Ecto neural progenitor cell (in vitro differentiated cells): ENCODE measurements around the gene PIGT.

Experiments used
- DNase-seq: peaks from one replicate; pipeline ENCODE4 v3.0.0-alpha.2; 2018; ENCODE audit warnings: low spot score

Gene PIGT

GRCh38 chr20:45415822-45416637, at the start of gene PIGT:
Gene PIGT (plus strand): TSS chr20:45416141. CDS start chr20:45416157, 16 bp downstream.
- DNase-seq, result peak; percentile 86

GRCh38 chr20:45366192-45366591, 49.7 kb upstream of the PIGT start:
- no peak for DNase-seq

- peak; percentile 26 for DNase-seq
Measured at GRCh38 chr20:45366631-45367030, 49.3 kb upstream of the PIGT start.

GRCh38 chr20:45367126-45367525, 48.8 kb upstream of the PIGT start:
- DNase-seq, result no peak

- peak; percentile 21 for DNase-seq
Measured at GRCh38 chr20:45368221-45368980, 47.5 kb upstream of the PIGT start.

- peak; percentile 28 for DNase-seq
Measured at GRCh38 chr20:45370571-45371160, 45.3 kb upstream of the PIGT start.

GRCh38 chr20:45372241-45372640, 43.7 kb upstream of the PIGT start:
- no peak for DNase-seq

GRCh38 chr20:45372646-45373352, 43.1 kb upstream of the PIGT start:
- DNase-seq, result peak; percentile 61

GRCh38 chr20:45373353-45374100, 42.4 kb upstream of the PIGT start:
- DNase-seq, result peak; percentile 86

GRCh38 chr20:45374101-45374467, 41.9 kb upstream of the PIGT start:
- no peak for DNase-seq

- DNase-seq, result no peak
Measured at GRCh38 chr20:45374966-45375365, 41.0 kb upstream of the PIGT start.

GRCh38 chr20:45377269-45377668, 38.7 kb upstream of the PIGT start:
- DNase-seq, result no peak

- DNase-seq, result no peak
Measured at GRCh38 chr20:45378191-45378590, 37.8 kb upstream of the PIGT start, which contains the start of gene TP53TG5. Gene TP53TG5 (minus strand): TSS chr20:45378325. CDS start chr20:45378236, 89 bp downstream.

GRCh38 chr20:45387274-45387673, 28.7 kb upstream of the PIGT start:
- no peak for DNase-seq

- no peak for DNase-seq
Measured at GRCh38 chr20:45390931-45391330, 25.0 kb upstream of the PIGT start.

- no peak for DNase-seq
Measured at GRCh38 chr20:45391559-45391958, 24.4 kb upstream of the PIGT start.

- DNase-seq, result no peak
Measured at GRCh38 chr20:45392733-45393132, 23.2 kb upstream of the PIGT start.

- no peak for DNase-seq
Measured at GRCh38 chr20:45394221-45395113, 21.5 kb upstream of the PIGT start.

GRCh38 chr20:45395114-45395415, 20.9 kb upstream of the PIGT start:
- DNase-seq, result no peak

- no peak for DNase-seq
Measured at GRCh38 chr20:45399018-45399417, 16.9 kb upstream of the PIGT start.
